Measurements from ENCODE around the gene RAD23B. TPM values are rescaled to one million over a fixed set of nuclear protein-coding genes. Genes with fewer than 3 reads are reported as not detected.

The RAD23B gene
- total and polyA plus RNA-seq, 4 experiments from 2014 or later: 8.1 to 54.2 (median 30.8) TPM

- H3K27ac ChIP-seq (ENCODE audit: low read depth, low read length): no peak overlapping the region
- CTCF ChIA-PET (ENCODE audit: partially characterized antibody): interaction anchor here (0.9 kb wide), 1 partner anchor 64 kb away, joined by 3 read pairs; no protein-coding TSS in a partner anchor
- H3K9me3 ChIP-seq (ENCODE audit: control insufficient read depth in 1 of 2, low read length in 2 of 2): no peaks in the 10 kb centered on the region
- POLR2A ChIA-PET (ENCODE audit: partially characterized antibody): no interaction called here
- H3K4me3 ChIP-seq (ENCODE audit: low read length in 2 of 2): no peak overlapping the region
- no peaks in the 10 kb centered on the region for H3K36me3 ChIP-seq (ENCODE audit: insufficient read depth, low read length)
- Mint-ChIP-seq H3K36me3 (no peaks in the 10 kb centered on the region), H3K27ac (no peak overlapping the region), H3K27me3 (peaks cover 14 to 22% of the 10 kb centered on the region in 2 donors), H3K4me1 (peaks cover 1 to 7% (median 4%) of the 10 kb centered on the region in 4 donors), H3K4me3 (no peak overlapping the region), H3K9me3 (no peaks in the 10 kb centered on the region)
- no peak for DNase-seq
- intact Hi-C loops (cut with micrococcal nuclease): no loop called here
- H3K27me3 ChIP-seq (ENCODE audit: insufficient read depth, low read length): peaks cover 4% of the 10 kb centered on the region
- H3K4me1 ChIP-seq (ENCODE audit: insufficient read depth, low read length): peaks cover 3% of the 10 kb centered on the region
Measured at GRCh38 chr9:107276966-107277710, 5.9 kb upstream of the RAD23B start.

GRCh38 chr9:107277801-107278200, 5.3 kb upstream of the RAD23B start:
- no peak overlapping the region for H3K4me3 Mint-ChIP-seq
- no peaks in the 10 kb centered on the region for H3K9me3 Mint-ChIP-seq
- peaks cover 4 to 9% (median 8%) of the 10 kb centered on the region in 4 donors for H3K4me1 Mint-ChIP-seq
- H3K27ac ChIP-seq (ENCODE audit: low read depth, low read length): no peak overlapping the region
- intact Hi-C loops (cut with micrococcal nuclease): no loop called here
- no peaks in the 10 kb centered on the region for H3K36me3 ChIP-seq (ENCODE audit: insufficient read depth, low read length)
- DNase-seq: no peak
- H3K27me3 ChIP-seq (ENCODE audit: insufficient read depth, low read length): peaks cover 4% of the 10 kb centered on the region
- no peak overlapping the region for H3K27ac Mint-ChIP-seq
- no peak overlapping the region for H3K4me3 ChIP-seq (ENCODE audit: low read length in 2 of 2)
- ChIA-PET POLR2A (ENCODE audit: partially characterized antibody) (no interaction called here), CTCF (ENCODE audit: partially characterized antibody) (interaction anchor here (0.9 kb wide), 1 partner anchor 64 kb away, joined by 3 read pairs; no protein-coding TSS in a partner anchor)
- H3K9me3 ChIP-seq (ENCODE audit: control insufficient read depth in 1 of 2, low read length in 2 of 2): no peaks in the 10 kb centered on the region
- H3K36me3 Mint-ChIP-seq: peaks cover 0 to 2% of the 10 kb centered on the region in 2 donors
- H3K27me3 Mint-ChIP-seq: peaks cover 14 to 22% of the 10 kb centered on the region in 2 donors
- peaks cover 6% of the 10 kb centered on the region for H3K4me1 ChIP-seq (ENCODE audit: insufficient read depth, low read length)

- peaks cover 4% of the 10 kb centered on the region for H3K27me3 ChIP-seq (ENCODE audit: insufficient read depth, low read length)
- no peak for DNase-seq
- POLR2A ChIA-PET (ENCODE audit: partially characterized antibody): no interaction called here
- CTCF ChIA-PET (ENCODE audit: partially characterized antibody): interaction anchor here (0.6 to 1.6 kb wide), 4 partner anchors 10 to 62 kb away, joined by 3 to 4 read pairs (median 3); no protein-coding TSS in a partner anchor
- intact Hi-C loops (cut with micrococcal nuclease): no loop called here
- Mint-ChIP-seq H3K4me1 (peaks cover 4 to 16% (median 8%) of the 10 kb centered on the region in 4 donors), H3K27me3 (peaks cover 11 to 14% of the 10 kb centered on the region in 2 donors), H3K27ac (no peak overlapping the region), H3K36me3 (peaks cover 0 to 6% of the 10 kb centered on the region in 2 donors), H3K9me3 (no peaks in the 10 kb centered on the region), H3K4me3 (no peak overlapping the region)
- H3K27ac ChIP-seq (ENCODE audit: low read depth, low read length): no peak overlapping the region
- H3K4me1 ChIP-seq (ENCODE audit: insufficient read depth, low read length): peaks cover 6% of the 10 kb centered on the region
- H3K4me3 ChIP-seq (ENCODE audit: low read length in 2 of 2): no peak overlapping the region
- H3K9me3 ChIP-seq (ENCODE audit: control insufficient read depth in 1 of 2, low read length in 2 of 2): no peaks in the 10 kb centered on the region
- no peaks in the 10 kb centered on the region for H3K36me3 ChIP-seq (ENCODE audit: insufficient read depth, low read length)
Measured at GRCh38 chr9:107279086-107279485, 4.0 kb upstream of the RAD23B start.

GRCh38 chr9:107280543-107280942, 2.5 kb upstream of the RAD23B start:
- Mint-ChIP-seq H3K4me1 (peaks cover 12 to 31% (median 21%) of the 10 kb centered on the region in 4 donors), H3K4me3 (peak overlapping the region in 3 of 8 donors; percentile 7 to 26 (median 8)), H3K36me3 (peaks cover 0 to 10% of the 10 kb centered on the region in 2 donors), H3K27me3 (peaks cover 5% of the 10 kb centered on the region in 2 donors), H3K27ac (peak overlapping the region in 1 of 7 donors; percentile 78), H3K9me3 (no peaks in the 10 kb centered on the region)
- ChIA-PET CTCF (ENCODE audit: partially characterized antibody) (interaction anchor here (1.0 to 1.5 kb wide), 2 partner anchors 12 to 41 kb away, joined by 3 to 4 read pairs; no protein-coding TSS in a partner anchor), POLR2A (ENCODE audit: partially characterized antibody) (no interaction called here)
- H3K27ac ChIP-seq (ENCODE audit: low read depth, low read length): no peak overlapping the region
- H3K4me3 ChIP-seq (ENCODE audit: low read length in 2 of 2): no peak overlapping the region
- intact Hi-C loops (cut with micrococcal nuclease): loop anchor here (5.0 kb wide), 4 partner anchors 42 to 1837 kb away; partner anchors contain the start of genes CTNNAL1, TMEM245 and TMEM38B
- peaks cover 2% of the 10 kb centered on the region for H3K27me3 ChIP-seq (ENCODE audit: insufficient read depth, low read length)
- no peak for DNase-seq
- peaks cover 20% of the 10 kb centered on the region for H3K4me1 ChIP-seq (ENCODE audit: insufficient read depth, low read length)
- H3K9me3 ChIP-seq (ENCODE audit: control insufficient read depth in 1 of 2, low read length in 2 of 2): no peaks in the 10 kb centered on the region
- no peaks in the 10 kb centered on the region for H3K36me3 ChIP-seq (ENCODE audit: insufficient read depth, low read length)

GRCh38 chr9:107281184-107281583, 1.9 kb upstream of the RAD23B start:
- peak overlapping the region in 2 of 7 donors; percentile 53 to 66 for H3K27ac Mint-ChIP-seq
- Histone ChIP-seq H3K9me3 (ENCODE audit: control insufficient read depth in 1 of 2, low read length in 2 of 2) (no peaks in the 10 kb centered on the region), H3K4me3 (ENCODE audit: low read length in 2 of 2) (no peak overlapping the region), H3K27ac (ENCODE audit: low read depth, low read length) (no peak overlapping the region), H3K36me3 (ENCODE audit: insufficient read depth, low read length) (no peaks in the 10 kb centered on the region), H3K27me3 (ENCODE audit: insufficient read depth, low read length) (no peaks in the 10 kb centered on the region), H3K4me1 (ENCODE audit: insufficient read depth, low read length) (peaks cover 26% of the 10 kb centered on the region)
- H3K4me1 Mint-ChIP-seq: peaks cover 18 to 37% (median 27%) of the 10 kb centered on the region in 4 donors
- H3K9me3 Mint-ChIP-seq: no peaks in the 10 kb centered on the region
- no peak for DNase-seq
- peak overlapping the region in 6 of 8 donors; percentile 4 to 98 (median 64) for H3K4me3 Mint-ChIP-seq
- H3K36me3 Mint-ChIP-seq: peaks cover 0 to 10% of the 10 kb centered on the region in 2 donors
- ChIA-PET CTCF (ENCODE audit: partially characterized antibody) (interaction anchor here (0.7 to 1.5 kb wide), 6 partner anchors 12 to 60 kb away, joined by 3 to 6 read pairs (median 4); no protein-coding TSS in a partner anchor), POLR2A (ENCODE audit: partially characterized antibody) (no interaction called here)
- intact Hi-C loops (cut with micrococcal nuclease): loop anchor here (5.0 kb wide), 4 partner anchors 41 to 1836 kb away; partner anchors contain the start of genes CTNNAL1, TMEM245 and TMEM38B
- H3K27me3 Mint-ChIP-seq: peaks cover 1 to 3% of the 10 kb centered on the region in 2 donors

- Mint-ChIP-seq H3K27ac (peak overlapping the region; percentile 71 to 97 (median 82)), H3K36me3 (peaks cover 0 to 10% of the 10 kb centered on the region in 2 donors), H3K9me3 (no peaks in the 10 kb centered on the region), H3K27me3 (peaks cover 0 to under 1% of the 10 kb centered on the region in 2 donors), H3K4me1 (peaks cover 22 to 46% (median 32%) of the 10 kb centered on the region in 4 donors), H3K4me3 (peak overlapping the region; percentile 94 to 100 (median 96))
- intact Hi-C loops (cut with micrococcal nuclease): loop anchor here (2.0 to 5.0 kb wide), 5 partner anchors 17 to 1835 kb away; partner anchors contain the start of genes CTNNAL1, TMEM245 and TMEM38B
- Histone ChIP-seq H3K27ac (ENCODE audit: low read depth, low read length) (peak overlapping the region; percentile 56), H3K4me3 (ENCODE audit: low read length in 2 of 2) (peak overlapping the region; percentile 64 to 89), H3K9me3 (ENCODE audit: control insufficient read depth in 1 of 2, low read length in 2 of 2) (no peaks in the 10 kb centered on the region), H3K4me1 (ENCODE audit: insufficient read depth, low read length) (peaks cover 35% of the 10 kb centered on the region), H3K27me3 (ENCODE audit: insufficient read depth, low read length) (no peaks in the 10 kb centered on the region), H3K36me3 (ENCODE audit: insufficient read depth, low read length) (no peaks in the 10 kb centered on the region)
- POLR2A ChIA-PET (ENCODE audit: partially characterized antibody): interaction anchor here (1.4 to 2.2 kb wide), 2 partner anchors 22 to 27 kb away, joined by 3 to 6 read pairs; no protein-coding TSS in a partner anchor
- CTCF ChIA-PET (ENCODE audit: partially characterized antibody): interaction anchor here (0.7 to 1.5 kb wide), 5 partner anchors 15 to 59 kb away, joined by 3 to 6 read pairs (median 4); no protein-coding TSS in a partner anchor
- DNase-seq: peak in 1 of 5 donors; percentile 12
Measured at GRCh38 chr9:107281922-107282667, 984 bp upstream of the RAD23B start.

All from CD4-positive, alpha-beta memory T cell (primary cell).